HG02763 (cell line): ENCODE results near the gene MAOB.

Experiments used
- ATAC-seq: cut with Tn5 transposase; IDR thresholded peaks from one replicate; pipeline ENCODE4 v1.9.1; 2021; ENCODE audit warnings: mild to moderate bottlenecking, moderate library complexity; ENCODE audit not compliant: unreplicated experiment

The MAOB gene

GRCh38 chrX:43861750-43862149 is 20.5 kb downstream of the MAOB start:
- no peak for ATAC-seq

GRCh38 chrX:43860646-43861370 is 21.4 kb downstream of the MAOB start:
- ATAC-seq = no peak

GRCh38 chrX:43853225-43853828 is 28.9 kb downstream of the MAOB start:
- no peak for ATAC-seq

- ATAC-seq = no peak
Measured at GRCh38 chrX:43850629-43851028, 31.6 kb downstream of the MAOB start.

- no peak for ATAC-seq
Measured at GRCh38 chrX:43849173-43849572, 33.1 kb downstream of the MAOB start.

GRCh38 chrX:43847352-43847751 is 34.9 kb downstream of the MAOB start:
- ATAC-seq = no peak

GRCh38 chrX:43846558-43846957 is 35.7 kb downstream of the MAOB start:
- no peak for ATAC-seq

GRCh38 chrX:43845776-43846175 is 36.5 kb downstream of the MAOB start:
- ATAC-seq = no peak

- ATAC-seq = no peak
Measured at GRCh38 chrX:43840265-43840664, 42.0 kb downstream of the MAOB start.

GRCh38 chrX:43836435-43837184 is 45.6 kb downstream of the MAOB start:
- ATAC-seq = no peak

GRCh38 chrX:43835559-43835958 is 46.7 kb downstream of the MAOB start:
- no peak for ATAC-seq

GRCh38 chrX:43827791-43828190 is 54.5 kb downstream of the MAOB start:
- ATAC-seq = no peak

GRCh38 chrX:43822014-43822413 is 60.2 kb downstream of the MAOB start:
- no peak for ATAC-seq

GRCh38 chrX:43817444-43817843 is 64.8 kb downstream of the MAOB start:
- no peak for ATAC-seq

- no peak for ATAC-seq
Measured at GRCh38 chrX:43815209-43815608, 67.0 kb downstream of the MAOB start.

GRCh38 chrX:43813898-43814297 is 68.4 kb downstream of the MAOB start:
- ATAC-seq = no peak

- no peak for ATAC-seq
Measured at GRCh38 chrX:43813319-43813718, 68.9 kb downstream of the MAOB start.

- no peak for ATAC-seq
Measured at GRCh38 chrX:43809463-43809862, 72.8 kb downstream of the MAOB start.

- no peak for ATAC-seq
Measured at GRCh38 chrX:43808231-43808630, 74.0 kb downstream of the MAOB start.

- ATAC-seq = no peak
Measured at GRCh38 chrX:43805579-43805978, 76.7 kb downstream of the MAOB start.

GRCh38 chrX:43804021-43804420 is 78.2 kb downstream of the MAOB start:
- ATAC-seq = no peak
